HG02840 (cell line): Measurements from ENCODE around the gene MAN1A1.

ENCODE experiments used
- ATAC-seq: cut with Tn5 transposase; IDR thresholded peaks from one replicate; pipeline ENCODE4 v1.9.1; 2021; ENCODE audit warnings: mild to moderate bottlenecking, moderate library complexity, moderate number of reproducible peaks; ENCODE audit not compliant: unreplicated experiment, low FRiP score

Gene MAN1A1

DNA sequence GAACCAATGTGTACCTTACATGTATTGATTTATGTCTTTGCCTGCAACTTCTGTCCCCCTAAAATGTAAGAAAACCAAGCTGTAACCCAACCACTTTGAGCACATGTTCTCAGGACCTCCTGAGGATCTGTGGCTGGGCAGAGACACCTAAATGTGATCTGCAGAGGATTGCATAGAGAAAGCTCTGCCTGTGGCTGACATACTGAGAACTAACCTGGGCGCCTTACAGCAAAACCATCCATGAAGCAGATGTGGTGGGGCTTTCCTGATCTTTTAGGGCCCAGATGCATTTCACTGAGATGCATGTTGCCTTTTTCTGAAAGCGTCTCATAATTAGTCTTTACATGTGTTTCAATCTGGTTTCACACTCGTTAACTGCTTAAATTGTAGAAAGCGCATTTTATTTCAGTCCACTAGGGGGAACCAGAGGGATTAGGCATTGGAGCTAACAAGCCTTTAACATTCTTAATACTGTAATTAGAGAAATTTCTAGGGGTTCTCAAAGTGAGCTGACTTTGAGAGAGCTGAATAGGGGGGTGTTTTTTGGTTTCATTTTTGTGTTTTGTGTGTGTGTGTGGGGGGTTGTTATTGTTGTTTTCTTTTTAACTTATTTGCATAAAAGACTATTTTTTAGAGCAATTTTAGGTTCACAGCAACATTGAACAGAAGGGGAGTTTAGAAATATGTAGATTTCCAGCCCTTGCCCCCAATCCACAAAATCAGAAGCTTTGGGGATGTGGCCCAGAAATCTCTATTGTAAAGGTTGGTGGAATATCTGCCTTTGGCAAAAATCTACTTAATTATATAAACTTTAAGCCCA, 220.2 kb downstream of the MAN1A1 start:
- ATAC-seq, result peak; percentile 69

DNA sequence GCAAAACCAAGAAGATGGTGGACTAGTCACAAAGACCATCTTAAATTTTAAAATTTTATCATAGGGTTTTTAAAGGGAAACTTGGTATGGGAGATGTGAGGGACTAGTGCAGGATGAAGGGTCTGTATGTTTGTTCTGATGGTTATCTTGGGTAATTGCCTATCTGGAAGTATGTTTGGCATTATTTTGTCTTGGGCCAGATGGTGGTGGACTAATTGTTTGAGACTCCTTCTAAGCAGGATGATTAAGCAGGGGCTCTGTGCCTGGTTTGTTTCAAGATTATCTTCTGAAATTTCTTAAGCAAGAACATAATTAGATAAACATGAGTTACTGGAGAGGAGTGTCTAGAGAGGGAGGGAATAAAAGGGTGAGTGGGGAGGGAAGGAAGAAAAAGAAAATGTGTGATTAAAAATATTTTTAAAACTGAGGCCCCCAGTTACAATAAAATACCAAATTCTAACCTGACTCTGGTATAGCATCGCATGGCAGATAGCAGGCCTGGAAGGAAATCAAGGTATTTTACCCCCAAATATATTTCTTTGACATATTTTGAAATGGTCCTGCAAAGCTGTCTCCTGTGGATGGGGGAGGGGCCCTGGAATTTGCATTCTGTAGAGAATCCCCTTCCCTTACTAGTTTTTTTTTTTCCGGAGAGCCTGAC, 221.2 kb downstream of the MAN1A1 start:
- no peak for ATAC-seq

DNA sequence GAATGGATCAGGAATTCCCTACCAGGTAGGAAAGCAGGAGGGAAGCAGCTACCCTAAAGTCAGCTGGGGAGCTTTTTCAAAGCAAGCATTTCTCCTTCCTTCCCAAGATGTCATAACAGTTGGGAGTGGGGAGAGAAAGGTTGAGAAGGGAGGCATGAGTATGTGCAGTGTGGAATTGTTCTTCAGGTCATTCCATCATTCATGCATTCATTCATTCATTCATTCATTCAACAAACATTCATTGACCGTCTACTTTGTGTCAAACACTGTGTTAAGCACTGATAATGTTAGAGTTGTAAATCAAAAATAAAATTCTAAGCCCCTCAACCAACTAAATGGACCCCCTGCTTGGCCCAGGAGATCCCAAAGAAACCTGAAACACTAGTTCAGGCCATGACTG, 221.9 kb downstream of the MAN1A1 start:
- ATAC-seq, result no peak
